OCI-LY7 (cell line): Measurements from ENCODE around the gene PRM2.

Experiments
- EZH2phosphoT487 ChIP-seq: fragments of 200-600 bp; sonication (generic); IDR thresholded peaks from 2 replicates; pipeline ENCODE4 v1.6.1; 2018; ENCODE audit warnings: low read depth, borderline replicate concordance, mild to moderate bottlenecking, mixed run types, antibody characterized with exemption, low read length, moderate library complexity, mixed read lengths
- TF ChIP-seq, protein P1 (sequence below): fragments of 200-600 bp; sonication (generic); conservative IDR thresholded peaks from 2 replicates; pipeline ENCODE4 v1.5.1; 2014; ENCODE audit warnings: mild to moderate bottlenecking, antibody characterized with exemption, low read length, moderate library complexity, mixed read lengths

DNA sequence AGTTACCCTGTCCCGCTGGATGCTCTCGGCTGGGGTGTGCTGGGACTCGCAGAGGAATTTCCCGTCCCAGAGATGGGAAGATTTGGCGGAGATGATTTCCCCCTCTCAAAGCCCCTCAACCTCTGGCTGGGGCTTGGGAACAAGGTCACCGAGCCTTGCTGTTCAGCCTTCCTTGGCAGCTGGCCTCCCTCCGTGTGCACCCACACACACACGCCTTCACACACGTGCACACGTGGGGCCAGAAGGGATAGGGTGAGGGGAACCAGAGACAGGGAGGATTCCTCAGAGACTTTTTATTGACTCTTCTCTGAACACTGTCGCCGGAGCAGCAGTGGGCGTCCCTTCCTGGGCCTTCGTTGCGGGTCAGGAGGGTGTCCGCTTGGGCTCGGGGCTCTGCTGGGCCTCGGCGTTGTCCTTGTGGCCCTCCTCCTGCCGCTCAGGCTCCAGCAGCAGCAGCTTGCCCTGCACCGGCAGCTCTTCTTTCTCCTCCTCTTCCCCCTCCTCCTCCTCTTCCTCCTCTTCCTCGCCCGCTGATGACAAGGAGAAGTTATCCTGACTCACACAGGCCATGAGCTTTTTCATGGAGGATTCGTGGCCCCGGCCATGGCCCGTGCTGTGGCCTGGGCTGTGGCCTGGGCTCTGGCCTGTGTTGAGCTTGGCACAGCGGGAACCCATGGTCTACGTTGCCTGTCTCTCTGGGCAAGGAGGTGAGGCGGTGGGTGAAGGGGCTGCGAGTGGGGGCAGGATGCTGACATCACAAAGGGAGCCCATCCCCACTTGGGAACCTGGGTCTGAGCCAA lies 3.2 kb downstream of the PRM2 start, which contains the start of gene PRM3:
- TF ChIP-seq, protein P1, sequence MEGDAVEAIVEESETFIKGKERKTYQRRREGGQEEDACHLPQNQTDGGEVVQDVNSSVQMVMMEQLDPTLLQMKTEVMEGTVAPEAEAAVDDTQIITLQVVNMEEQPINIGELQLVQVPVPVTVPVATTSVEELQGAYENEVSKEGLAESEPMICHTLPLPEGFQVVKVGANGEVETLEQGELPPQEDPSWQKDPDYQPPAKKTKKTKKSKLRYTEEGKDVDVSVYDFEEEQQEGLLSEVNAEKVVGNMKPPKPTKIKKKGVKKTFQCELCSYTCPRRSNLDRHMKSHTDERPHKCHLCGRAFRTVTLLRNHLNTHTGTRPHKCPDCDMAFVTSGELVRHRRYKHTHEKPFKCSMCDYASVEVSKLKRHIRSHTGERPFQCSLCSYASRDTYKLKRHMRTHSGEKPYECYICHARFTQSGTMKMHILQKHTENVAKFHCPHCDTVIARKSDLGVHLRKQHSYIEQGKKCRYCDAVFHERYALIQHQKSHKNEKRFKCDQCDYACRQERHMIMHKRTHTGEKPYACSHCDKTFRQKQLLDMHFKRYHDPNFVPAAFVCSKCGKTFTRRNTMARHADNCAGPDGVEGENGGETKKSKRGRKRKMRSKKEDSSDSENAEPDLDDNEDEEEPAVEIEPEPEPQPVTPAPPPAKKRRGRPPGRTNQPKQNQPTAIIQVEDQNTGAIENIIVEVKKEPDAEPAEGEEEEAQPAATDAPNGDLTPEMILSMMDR, result no peak
- no peak for TF ChIP-seq EZH2phosphoT487
